GM23248 (cell line): ENCODE data around the gene GIMAP4.

Experiments
- EZH2 ChIP-seq: fragments of 200-600 bp; sonication (generic); IDR thresholded peaks from 2 replicates; pipeline ENCODE4 v1.6.1; 2018; ENCODE audit warnings: antibody characterized with exemption, mild to moderate bottlenecking; ENCODE audit not compliant: insufficient read depth, poor library complexity, severe bottlenecking
- EZH2phosphoT487 ChIP-seq: fragments of 200-600 bp; sonication (generic); IDR thresholded peaks from 2 replicates; pipeline ENCODE4 v1.6.1; 2018; ENCODE audit warnings: antibody characterized with exemption, moderate library complexity, mild to moderate bottlenecking, low read depth; ENCODE audit not compliant: insufficient read depth

- TF ChIP-seq EZH2 (no peak), EZH2phosphoT487 (no peak)
These were observed 14.0 kb upstream of the GIMAP4 start for GRCh38 chr7:150553163-150553562.
